GM13977 (cell line): ENCODE results near the gene ALDH8A1.
"Not testable (repeated sequence)": the region's sequence is repeated elsewhere in the genome, so short reads cannot be mapped to it uniquely, and the experiment has no call there.

Experiments
- DNase-seq: peaks from one replicate; pipeline ENCODE4 v3.0.0; 2012; ENCODE audit warnings: low spot score
- CTCF ChIP-seq: IDR thresholded peaks from 2 replicates; pipeline ENCODE4 v1.5.1; 2012; ENCODE audit warnings: mild to moderate bottlenecking, control low read depth; ENCODE audit not compliant: insufficient read depth; ENCODE audit errors: extremely low read depth, missing control alignments
- in situ Hi-C: fragments of 300-500 bp; cut with MboI; formaldehyde crosslinking; loops from one replicate; pipeline ENCODE4 v1.12.0; 2022; ENCODE audit warnings: low sequenced_read_pairs, low pct_unique_long_range_greater_than_20kb, mixed read lengths, inconsistent platforms; ENCODE audit not compliant: unreplicated experiment

Gene ALDH8A1

GRCh38 chr6:134909701-134910592 lies 40.0 kb downstream of the ALDH8A1 start:
- no peak for DNase-seq
- no peak for TF ChIP-seq CTCF
- in situ Hi-C loops: no loop called here

- in situ Hi-C loops: no loop called here
- no peak for TF ChIP-seq CTCF
- no peak for DNase-seq
These were observed 40.9 kb downstream of the ALDH8A1 start for GRCh38 chr6:134908906-134909516.

GRCh38 chr6:134904731-134905130 lies 45.2 kb downstream of the ALDH8A1 start:
- in situ Hi-C loops: not testable (repeated sequence)

GRCh38 chr6:134903448-134903847 lies 46.5 kb downstream of the ALDH8A1 start:
- DNase-seq: no peak
- no peak for TF ChIP-seq CTCF
- in situ Hi-C loops: no loop called here

More at GRCh38 chr6:134904731-134905130, 45.2 kb downstream of the ALDH8A1 start:
- not testable (repeated sequence) for DNase-seq

GRCh38 chr6:134902936-134903335 lies 47.0 kb downstream of the ALDH8A1 start:
- no peak for DNase-seq
- no peak for TF ChIP-seq CTCF
- in situ Hi-C loops: no loop called here

- no peak for TF ChIP-seq CTCF
- no peak for DNase-seq
- in situ Hi-C loops: no loop called here
These were observed 47.6 kb downstream of the ALDH8A1 start for GRCh38 chr6:134902074-134902861.
